Peyer's patch (tissue), 4 donors: ENCODE measurements around the gene FOXG1.

Experiments used
- CTCF ChIP-seq, 6 experiments: fragments of 450-650 bp in 4 of 6; fragments of 200-600 bp in 2 of 6; sonication (generic) in 1 of 6; IDR thresholded peaks; one replicate each; pipeline ENCODE4 v1.5.1; 2017 to 2019; ENCODE audit warnings: antibody characterized with exemption in 6 of 6, mild to moderate bottlenecking in 3 of 6, moderate library complexity in 1 of 6
- POLR2A ChIP-seq, 2 donors: fragments of 450-650 bp; IDR thresholded peaks; one replicate each; pipeline ENCODE4 v1.5.1; 2017; ENCODE audit warnings: antibody characterized with exemption in 2 of 2, mild to moderate bottlenecking in 2 of 2, moderate library complexity in 2 of 2

GRCh38 chr14:28745176-28745575 is 21.4 kb upstream of the FOXG1 start:
- no peak for TF ChIP-seq CTCF (IDR thresholded peaks at IDR 0.05)
- no peak for TF ChIP-seq POLR2A (IDR thresholded peaks at IDR 0.05)
